Stimulated activated CD8-positive, alpha-beta memory T cell treated with anti-CD3 and anti-CD28 coated beads, Interleukin-4, amount 100 ng/mL, for 48 hours (primary cell): ENCODE results near the gene GSTA1.
"Not testable (repeated sequence)": the region's sequence is repeated elsewhere in the genome, so short reads cannot be mapped to it uniquely, and the experiment has no call there.

ENCODE experiments used
- DNase-seq: peaks from one replicate; pipeline ENCODE4 v3.0.0-alpha.2; 2020

Gene GSTA1

DNA sequence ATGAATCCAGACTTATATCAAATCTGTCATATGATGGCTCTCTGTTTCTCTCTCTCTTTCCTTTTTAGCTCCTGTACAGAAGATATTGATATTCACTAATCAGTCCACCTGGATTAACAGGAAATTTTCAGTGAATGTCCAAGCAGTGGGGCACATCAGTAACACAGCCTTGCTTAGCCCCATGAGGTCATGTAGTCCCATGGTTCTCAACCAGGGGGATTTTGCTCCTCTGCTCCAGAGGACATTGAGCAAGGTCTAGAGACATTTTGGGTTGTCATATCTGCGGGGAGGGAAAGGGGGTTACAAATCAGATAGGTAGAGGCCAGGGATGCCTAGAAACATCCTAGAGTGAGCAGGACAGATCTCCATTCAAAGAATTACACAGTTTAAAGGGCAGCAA is 810 bp downstream of the GSTA1 start:
- DNase-seq = no peak

DNA sequence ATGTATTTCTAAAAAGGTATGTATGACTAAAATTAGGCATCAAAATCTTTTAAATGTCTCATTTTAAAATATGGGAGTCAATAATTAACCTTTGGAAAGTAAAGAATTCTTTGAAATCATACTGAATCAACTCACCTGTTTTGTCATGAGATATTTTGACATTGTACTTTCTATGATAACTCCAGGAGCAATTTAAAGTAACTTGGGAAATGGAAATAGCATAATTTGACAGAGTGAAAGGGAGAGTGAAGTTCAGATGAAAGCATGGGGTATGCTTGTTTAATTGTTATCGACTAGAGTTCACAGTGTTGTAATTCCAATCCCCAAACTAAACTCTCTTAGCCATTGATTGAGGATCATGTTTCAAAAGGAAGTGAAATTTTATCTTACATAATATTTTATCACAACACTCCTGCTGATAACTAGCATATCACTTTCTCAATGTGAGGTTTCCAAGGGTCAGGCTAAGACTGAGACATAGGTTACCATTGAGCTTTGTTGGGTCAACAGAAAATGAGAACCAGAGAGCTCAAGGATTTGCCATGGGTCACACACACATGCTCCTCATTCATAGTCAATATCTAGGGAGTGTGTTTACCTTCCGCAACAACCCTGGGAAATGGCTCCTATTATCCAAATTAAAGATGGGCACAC is 2.3 kb downstream of the GSTA1 start:
- DNase-seq = no peak

- DNase-seq = not testable (repeated sequence)
Observed at GRCh38 chr6:52799272-52799671, 4.3 kb downstream of the GSTA1 start.

GRCh38 chr6:52794366-52794765 is 9.2 kb downstream of the GSTA1 start:
- DNase-seq = not testable (repeated sequence)

- no peak for DNase-seq
Observed at GRCh38 chr6:52790861-52791260, 12.8 kb downstream of the GSTA1 start.

- not testable (repeated sequence) for DNase-seq
Observed at GRCh38 chr6:52789658-52790057, 14.0 kb downstream of the GSTA1 start.

GRCh38 chr6:52788478-52788877 is 15.1 kb downstream of the GSTA1 start:
- no peak for DNase-seq

GRCh38 chr6:52787917-52788316 is 15.7 kb downstream of the GSTA1 start:
- no peak for DNase-seq

GRCh38 chr6:52786249-52786956 is 17.2 kb downstream of the GSTA1 start:
- no peak for DNase-seq

DNA sequence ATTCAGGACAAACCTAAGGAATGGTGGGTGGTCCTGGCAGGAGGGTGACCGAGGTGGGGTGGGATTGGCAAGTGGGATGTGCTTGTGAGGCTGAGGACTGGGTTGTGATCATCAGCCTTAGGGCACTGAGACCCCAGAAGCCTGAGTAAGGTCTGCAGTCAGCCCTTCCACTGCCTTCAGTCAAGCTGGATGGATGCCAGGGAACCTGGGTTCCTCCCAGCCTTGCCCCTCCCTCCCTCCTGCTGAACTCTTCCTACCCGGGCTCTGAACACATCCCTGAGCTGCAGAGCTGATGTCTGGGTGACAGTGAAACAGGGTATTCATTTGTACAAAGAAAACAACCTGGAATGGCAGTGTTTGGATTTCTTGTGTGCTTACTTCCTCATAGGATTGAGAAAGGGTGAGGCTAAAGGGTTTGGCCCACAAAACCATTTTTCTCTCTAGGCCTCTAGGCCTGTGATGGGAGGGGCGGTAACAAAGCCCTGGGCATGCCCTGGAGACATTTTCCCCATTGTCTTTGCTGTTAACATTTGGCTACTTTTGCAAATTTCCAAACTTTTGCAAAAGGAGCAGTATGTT is 20.8 kb downstream of the GSTA1 start:
- not testable (repeated sequence) for DNase-seq

GRCh38 chr6:52782209-52782608 is 21.4 kb downstream of the GSTA1 start:
- not testable (repeated sequence) for DNase-seq

- no peak for DNase-seq
Observed at GRCh38 chr6:52779237-52779636, 24.4 kb downstream of the GSTA1 start.

DNA sequence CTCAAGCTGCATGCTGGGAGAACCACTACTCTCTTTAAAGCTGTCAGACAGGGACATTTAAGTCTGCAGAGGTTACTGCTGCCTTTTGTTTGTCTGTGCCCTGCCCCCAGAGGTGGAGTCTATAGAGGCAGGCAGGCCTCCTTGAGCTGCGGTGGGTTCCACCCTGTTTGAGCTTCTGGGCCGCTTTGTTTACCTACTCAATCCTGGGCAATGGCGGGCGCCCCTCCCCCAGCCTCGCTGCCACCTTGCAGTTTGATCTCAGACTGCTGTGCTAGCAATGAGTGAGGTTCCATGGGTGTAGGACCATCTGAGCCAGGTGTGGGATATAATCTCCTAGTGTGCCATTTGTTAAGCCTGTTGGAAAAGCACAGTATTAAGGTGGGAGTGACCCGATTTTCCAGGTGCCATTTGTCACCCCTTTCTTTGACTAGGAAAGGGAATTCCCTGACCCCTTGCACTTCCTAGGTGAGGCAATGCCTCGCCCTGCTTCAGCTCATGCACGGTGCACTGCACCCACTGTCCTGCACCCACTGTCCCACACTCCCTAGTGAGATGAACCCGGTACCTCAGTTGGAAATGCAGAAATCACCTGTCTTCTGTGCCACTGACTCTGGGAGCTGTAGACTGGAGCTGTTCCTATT is 26.8 kb downstream of the GSTA1 start:
- DNase-seq = not testable (repeated sequence)

- DNase-seq = not testable (repeated sequence)
Observed at GRCh38 chr6:52769399-52769798, 34.2 kb downstream of the GSTA1 start.

GRCh38 chr6:52767658-52768057 is 36.0 kb downstream of the GSTA1 start:
- DNase-seq = not testable (repeated sequence)

DNA sequence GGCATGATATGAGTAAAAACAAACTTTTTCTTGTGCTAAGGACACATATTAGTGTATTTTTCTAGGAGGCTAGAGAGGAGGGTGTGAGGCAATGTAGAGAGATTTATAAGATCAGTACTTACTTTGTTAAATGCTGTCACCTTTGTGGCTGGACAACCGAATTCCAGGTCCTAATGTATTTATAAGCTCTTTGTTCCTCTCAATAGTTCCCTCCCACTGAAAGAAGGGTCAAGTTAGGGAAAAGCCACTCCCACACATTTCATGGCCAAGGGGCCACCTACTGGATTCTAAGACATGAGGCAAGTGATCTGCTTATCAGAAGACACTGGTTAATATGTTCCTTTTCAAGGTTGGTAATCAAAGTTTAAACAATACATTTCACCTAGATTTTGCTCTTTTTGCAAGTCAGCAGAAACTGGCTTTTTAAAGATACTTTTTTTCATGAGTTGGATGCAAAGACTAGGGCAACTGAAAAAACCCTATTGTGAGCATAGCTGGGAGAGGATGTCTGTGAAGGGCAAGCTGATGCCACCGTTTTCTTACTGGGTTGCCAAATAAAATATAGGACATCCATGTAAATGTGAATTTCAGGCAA is 40.2 kb downstream of the GSTA1 start, which contains the start of gene GSTA2:
GSTA2 (minus strand) TSS at position 154 of the 595 bp plus-strand sequence. CDS start 5,528 bp downstream, outside the sequence.
- not testable (repeated sequence) for DNase-seq

DNA sequence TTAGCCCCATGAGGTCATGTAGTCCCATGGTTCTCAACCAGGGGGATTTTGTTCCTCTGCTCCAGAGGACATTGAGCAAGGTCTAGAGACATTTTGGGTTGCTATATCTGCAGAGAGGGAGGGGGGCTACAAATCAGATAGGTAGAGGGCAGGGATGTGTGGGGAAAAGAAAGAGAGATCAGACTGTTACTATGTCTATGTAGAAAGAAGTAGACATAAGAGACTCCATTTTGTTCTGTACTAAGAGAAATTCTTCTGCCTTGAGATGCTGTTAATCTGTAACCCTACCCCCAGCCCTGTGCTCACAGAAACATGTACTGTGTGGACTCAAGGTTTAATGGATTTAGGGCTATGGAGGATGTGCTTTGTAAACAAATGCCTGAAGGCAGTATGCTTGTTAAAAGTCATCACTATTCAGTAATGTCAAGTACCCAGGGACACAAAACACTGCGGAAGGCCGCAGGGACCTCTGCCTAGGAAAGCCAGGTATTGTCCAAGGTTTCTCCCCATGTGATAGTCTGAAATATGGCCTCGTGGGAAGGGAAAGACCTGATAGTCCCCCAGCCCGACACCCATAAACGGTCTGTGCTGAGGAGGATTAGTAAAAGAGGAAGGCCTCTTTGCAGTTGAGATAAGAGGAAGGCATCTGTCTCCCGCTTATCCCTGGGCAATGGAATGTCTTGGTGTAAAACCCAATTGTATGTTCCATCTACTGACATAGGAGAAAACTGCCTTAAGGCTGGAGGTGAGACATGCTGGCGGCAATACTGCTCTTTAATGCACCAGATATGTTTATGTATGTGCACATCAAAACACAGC is 41.7 kb downstream of the GSTA1 start:
- not testable (repeated sequence) for DNase-seq

GRCh38 chr6:52760105-52760765 is 43.4 kb downstream of the GSTA1 start:
- no peak for DNase-seq

- DNase-seq = no peak
Observed at GRCh38 chr6:52759085-52759484, 44.5 kb downstream of the GSTA1 start.

- not testable (repeated sequence) for DNase-seq
Observed at GRCh38 chr6:52757651-52758338, 45.8 kb downstream of the GSTA1 start.

GRCh38 chr6:52754443-52754842 is 49.2 kb downstream of the GSTA1 start:
- DNase-seq = no peak
